GM23248 (cell line): ENCODE measurements around the gene SELENOK.

Experiments used
- EZH2 ChIP-seq: fragments of 200-600 bp; sonication (generic); IDR thresholded peaks from 2 replicates; pipeline ENCODE4 v1.6.1; 2018; ENCODE audit warnings: antibody characterized with exemption, mild to moderate bottlenecking; ENCODE audit not compliant: insufficient read depth, poor library complexity, severe bottlenecking
- EZH2phosphoT487 ChIP-seq: fragments of 200-600 bp; sonication (generic); IDR thresholded peaks from 2 replicates; pipeline ENCODE4 v1.6.1; 2018; ENCODE audit warnings: antibody characterized with exemption, moderate library complexity, mild to moderate bottlenecking, low read depth; ENCODE audit not compliant: insufficient read depth

DNA sequence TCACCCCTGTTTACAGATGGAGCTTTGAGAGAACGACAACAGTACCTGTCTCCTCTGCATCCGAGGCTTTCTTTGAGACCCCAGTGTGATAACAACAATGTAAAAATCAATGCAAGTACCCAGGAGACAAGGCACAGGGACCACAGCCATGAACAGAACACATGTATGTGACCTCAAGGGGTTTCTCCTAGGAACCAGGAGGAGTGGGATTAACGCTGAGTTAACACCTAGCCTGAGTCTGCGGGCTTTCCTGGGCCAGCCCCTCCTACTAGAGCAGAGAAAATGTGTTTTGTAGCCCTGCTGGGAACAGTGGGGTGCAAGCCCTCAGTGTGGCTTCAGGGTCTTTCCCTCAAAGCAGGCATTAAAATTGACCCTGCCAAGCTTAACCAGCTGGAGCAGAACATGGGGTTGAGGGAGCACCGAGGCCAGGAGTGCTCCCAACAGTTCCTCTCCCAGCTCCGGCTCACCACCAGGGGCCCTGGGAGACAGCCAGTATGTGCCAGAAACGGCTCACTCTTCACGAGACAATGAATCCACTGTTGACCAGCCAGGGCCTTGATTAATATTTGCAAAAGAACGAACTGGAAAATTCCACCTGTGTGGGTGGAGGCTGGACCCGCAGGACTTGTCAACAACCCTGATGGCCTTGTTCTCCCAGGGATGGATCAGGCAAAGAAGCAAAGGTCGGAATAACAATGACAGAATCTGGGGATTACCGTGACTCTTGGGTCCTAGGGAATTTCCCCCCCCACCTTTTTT, 49.0 kb downstream of the SELENOK start:
- TF ChIP-seq EZH2 (no peak), EZH2phosphoT487 (no peak)
